Measurements from ENCODE around the gene ATXN1.

GRCh38 chr6:16436550-16436949 lies 324.7 kb downstream of the ATXN1 start:
- TF ChIP-seq, protein P1, sequence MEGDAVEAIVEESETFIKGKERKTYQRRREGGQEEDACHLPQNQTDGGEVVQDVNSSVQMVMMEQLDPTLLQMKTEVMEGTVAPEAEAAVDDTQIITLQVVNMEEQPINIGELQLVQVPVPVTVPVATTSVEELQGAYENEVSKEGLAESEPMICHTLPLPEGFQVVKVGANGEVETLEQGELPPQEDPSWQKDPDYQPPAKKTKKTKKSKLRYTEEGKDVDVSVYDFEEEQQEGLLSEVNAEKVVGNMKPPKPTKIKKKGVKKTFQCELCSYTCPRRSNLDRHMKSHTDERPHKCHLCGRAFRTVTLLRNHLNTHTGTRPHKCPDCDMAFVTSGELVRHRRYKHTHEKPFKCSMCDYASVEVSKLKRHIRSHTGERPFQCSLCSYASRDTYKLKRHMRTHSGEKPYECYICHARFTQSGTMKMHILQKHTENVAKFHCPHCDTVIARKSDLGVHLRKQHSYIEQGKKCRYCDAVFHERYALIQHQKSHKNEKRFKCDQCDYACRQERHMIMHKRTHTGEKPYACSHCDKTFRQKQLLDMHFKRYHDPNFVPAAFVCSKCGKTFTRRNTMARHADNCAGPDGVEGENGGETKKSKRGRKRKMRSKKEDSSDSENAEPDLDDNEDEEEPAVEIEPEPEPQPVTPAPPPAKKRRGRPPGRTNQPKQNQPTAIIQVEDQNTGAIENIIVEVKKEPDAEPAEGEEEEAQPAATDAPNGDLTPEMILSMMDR (IDR thresholded peaks at IDR 0.05; ENCODE audit: insufficient read depth, low read length, poor library complexity, severe bottlenecking): no peak
- TF ChIP-seq EZH2phosphoT487 (conservative IDR thresholded peaks at IDR 0.05; ENCODE audit: low read length): no peak
